NCI-H1092 treated with DMSO at 0.1 percent for 48 hours (cell line): ENCODE results near the gene RHOXF2B.
"Not testable (repeated sequence)": the region's sequence is repeated elsewhere in the genome, so short reads cannot be mapped to it uniquely, and the experiment has no call there.

Source experiments
- DNase-seq: peaks from one replicate; lab custom pipeline; 2025; lab: John Stamatoyannopoulos, UW

RHOXF2B gene

DNA sequence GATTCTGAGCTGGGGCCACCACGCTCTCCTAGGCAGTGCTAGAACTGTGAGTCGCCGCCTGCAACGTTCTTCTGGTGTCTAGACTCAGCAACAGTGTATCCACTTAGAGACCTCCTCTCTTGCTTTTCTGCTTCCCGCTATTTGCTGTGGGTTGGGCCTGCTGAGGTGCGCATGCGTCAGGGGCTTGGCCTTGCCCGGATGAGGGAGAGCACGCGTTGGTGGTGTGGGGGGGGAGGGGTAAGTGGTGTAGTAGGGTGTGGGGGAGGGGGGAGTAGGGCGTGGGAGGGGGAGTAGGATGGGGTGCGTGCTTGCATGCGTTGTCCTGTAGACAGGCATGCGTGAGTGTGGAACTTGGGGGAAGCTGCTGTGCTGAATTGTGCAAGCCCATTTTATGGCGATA, at the start of gene RHOXF2B:
Gene RHOXF2B, minus strand, starts transcription at position 101 of the 400 bp plus-strand sequence. CDS start 138 bp downstream, outside the sequence.
- DNase-seq = not testable (repeated sequence)

DNA sequence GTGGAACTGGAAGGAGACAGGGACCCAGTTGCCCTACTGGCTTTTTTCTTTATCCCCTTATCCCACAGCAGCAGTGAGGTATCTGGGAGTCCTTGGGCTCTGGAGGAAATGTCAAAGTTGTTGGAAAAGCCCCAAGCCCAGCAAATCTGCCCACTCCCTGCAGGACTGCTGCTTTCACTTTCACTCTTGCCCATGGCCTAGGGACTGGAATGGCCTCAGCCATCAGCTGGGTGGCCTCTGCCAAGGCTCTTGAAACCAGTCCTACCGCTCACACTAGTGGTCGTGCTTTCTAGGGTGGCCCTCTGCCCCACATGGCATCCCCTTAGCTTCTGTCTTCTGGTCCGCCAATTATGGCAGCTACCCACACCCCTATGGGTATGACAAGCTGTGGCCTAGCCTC, 48.0 kb upstream of the RHOXF2B start:
- no peak for DNase-seq

DNA sequence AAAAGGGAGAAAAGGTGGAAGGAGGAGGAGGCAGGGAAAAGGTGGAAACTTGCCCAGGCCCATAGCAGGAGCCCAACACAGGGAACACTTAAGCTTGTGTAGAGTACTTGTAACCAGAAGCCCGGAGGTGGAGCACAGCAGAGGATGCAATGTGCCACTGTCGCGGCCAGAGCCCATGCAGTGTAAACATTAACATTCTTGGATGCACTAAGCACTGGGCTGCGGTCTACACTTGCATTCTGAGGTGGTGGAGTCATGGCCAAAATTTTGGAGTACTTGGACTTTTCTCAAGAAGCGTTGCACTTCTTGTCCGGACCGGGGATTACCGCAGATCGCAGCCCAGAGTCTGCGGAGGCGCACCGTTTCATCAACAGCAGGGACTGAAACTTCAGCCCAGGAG, 42.7 kb upstream of the RHOXF2B start:
- no peak for DNase-seq

- no peak for DNase-seq
These were observed 38.0 kb upstream of the RHOXF2B start, which contains the start of gene RHOXF1 for GRCh38 chrX:120115438-120115963. Gene RHOXF1 (minus strand): TSS chrX:120115913. CDS start chrX:120115862, 51 bp downstream.

- no peak for DNase-seq
These were observed 34.1 kb upstream of the RHOXF2B start for GRCh38 chrX:120111611-120112010.

- no peak for DNase-seq
These were observed 31.9 kb upstream of the RHOXF2B start for GRCh38 chrX:120109378-120109777.

- DNase-seq = not testable (repeated sequence)
These were observed 27.2 kb upstream of the RHOXF2B start for GRCh38 chrX:120104707-120105106.

DNA sequence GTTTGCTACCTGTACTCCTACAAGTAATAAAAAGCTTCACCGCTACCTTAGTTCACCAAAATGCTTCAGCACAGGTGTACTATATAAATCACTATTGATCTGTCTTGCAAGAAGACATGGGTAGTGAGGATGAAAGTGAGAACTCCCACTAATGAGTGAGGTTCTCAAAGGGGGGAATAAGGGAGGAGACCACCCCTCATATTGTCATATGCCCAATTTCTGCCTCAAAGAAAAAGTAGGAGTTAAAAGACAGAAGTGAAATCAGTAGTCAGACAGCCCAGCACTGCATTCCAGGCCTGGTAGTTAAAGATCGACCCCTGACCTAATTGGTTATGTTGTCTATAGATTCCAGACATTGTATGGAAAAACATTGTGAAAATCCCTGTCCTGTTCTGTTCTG, 23.6 kb upstream of the RHOXF2B start:
- not testable (repeated sequence) for DNase-seq

- DNase-seq = peak; percentile 3
These were observed 12.7 kb upstream of the RHOXF2B start for GRCh38 chrX:120090208-120090607.

DNA sequence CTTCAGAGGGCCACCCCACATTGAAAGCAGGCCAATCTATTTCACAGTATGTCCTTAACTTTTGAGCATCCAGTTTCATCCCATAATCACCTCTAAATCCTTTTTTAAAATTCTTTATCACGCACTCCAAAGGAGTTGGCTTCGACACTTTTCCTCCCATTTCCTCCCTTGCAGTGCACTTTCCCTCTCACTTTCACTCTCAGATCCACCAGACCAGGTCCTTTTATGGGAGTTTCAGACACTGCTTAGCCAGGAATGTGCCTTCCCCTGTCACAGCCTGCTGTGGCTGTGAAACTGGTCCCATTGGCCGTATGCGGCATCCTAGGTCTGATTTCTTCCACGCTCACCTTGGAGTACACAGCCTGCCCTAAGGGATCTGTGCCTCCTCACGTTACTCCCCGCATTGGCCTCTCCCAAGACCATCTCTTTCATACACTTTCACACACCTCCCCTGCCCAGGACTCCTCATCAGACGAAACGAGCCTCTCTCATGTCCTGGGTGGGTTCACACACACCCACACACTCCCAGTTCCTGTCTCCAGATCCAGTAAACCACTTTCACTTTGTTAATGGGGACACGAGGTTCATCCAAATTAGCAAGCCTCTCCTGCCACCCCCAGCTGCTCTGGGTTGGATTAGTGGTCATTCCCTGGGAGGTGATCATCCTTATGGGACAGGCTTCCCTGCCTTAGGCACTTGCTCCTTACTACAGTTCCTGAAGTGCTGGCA, 10.0 kb upstream of the RHOXF2B start:
- no peak for DNase-seq

DNA sequence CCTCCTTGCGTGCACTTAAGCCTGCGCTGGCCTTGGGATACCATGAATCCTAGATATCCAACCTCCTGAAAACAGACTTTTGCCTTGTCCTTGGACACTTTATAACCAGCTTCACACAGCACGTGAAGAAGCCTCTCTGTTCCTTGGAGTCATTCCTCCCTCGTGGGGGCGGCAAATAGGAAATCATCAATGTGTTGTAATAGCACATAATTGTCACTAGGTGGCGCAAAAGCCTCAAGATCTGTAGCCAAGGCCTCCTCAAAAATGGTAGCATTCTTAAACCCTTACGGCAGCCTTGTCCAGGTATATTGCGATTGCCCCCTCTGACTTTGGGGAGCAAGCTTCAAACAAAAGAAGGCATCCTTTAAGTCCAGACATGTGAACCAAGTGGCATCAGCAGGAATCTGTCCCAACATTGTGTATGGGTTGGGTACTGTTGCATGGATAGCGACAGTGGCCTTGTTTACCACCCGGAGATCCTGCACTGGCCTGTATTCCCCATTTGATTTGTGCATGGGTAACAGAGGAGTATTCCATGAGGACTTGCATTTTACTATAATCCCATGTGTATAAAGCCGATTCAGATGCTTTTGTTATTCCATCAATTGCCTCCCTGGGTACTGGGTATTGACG, 8.2 kb upstream of the RHOXF2B start:
- DNase-seq = not testable (repeated sequence)

DNA sequence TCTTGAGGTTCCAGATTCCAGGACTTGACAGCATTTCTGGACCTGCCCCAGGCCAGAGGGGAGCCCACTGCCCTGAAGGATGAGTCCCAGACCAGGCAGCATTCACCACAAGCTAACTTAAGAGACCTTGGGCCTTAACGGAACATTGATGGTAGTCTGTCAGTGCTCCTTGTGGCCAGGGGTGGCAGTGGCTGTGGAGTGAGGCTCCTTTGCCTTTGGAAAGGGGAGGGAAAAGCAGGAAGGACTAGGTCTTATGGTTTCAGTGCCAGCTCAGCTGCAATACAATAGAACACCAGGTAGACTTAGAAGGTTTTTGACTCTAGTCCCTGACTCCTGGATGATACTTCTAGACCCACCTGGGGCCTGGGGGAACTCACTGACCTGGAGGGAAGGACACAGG, 11.3 kb downstream of the RHOXF2B start:
- DNase-seq = not testable (repeated sequence)

DNA sequence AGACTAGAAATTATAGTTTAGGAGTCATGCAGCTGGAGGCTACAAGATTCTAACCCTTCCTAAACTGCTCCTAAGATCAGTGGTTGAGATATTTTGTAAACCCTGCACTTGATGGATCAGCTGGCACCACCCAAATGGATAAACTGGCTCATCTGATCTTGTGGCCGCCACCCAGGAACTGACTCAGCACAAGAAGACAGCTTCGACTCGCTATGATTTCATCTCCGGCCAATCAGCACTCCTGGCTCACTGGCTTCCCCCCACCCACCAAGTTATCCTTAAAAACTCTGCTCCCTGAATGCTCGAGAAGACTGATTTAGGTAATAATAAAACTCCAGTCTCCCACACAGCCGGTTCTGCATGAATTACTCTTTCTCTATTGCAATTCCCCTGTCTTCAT, 34.8 kb downstream of the RHOXF2B start:
- not testable (repeated sequence) for DNase-seq

- DNase-seq = not testable (repeated sequence)
These were observed 35.2 kb downstream of the RHOXF2B start for GRCh38 chrX:120042247-120042646.

- DNase-seq = not testable (repeated sequence)
These were observed 37.3 kb downstream of the RHOXF2B start for GRCh38 chrX:120040176-120040575.

- not testable (repeated sequence) for DNase-seq
These were observed 38.3 kb downstream of the RHOXF2B start for GRCh38 chrX:120039087-120039733.

DNA sequence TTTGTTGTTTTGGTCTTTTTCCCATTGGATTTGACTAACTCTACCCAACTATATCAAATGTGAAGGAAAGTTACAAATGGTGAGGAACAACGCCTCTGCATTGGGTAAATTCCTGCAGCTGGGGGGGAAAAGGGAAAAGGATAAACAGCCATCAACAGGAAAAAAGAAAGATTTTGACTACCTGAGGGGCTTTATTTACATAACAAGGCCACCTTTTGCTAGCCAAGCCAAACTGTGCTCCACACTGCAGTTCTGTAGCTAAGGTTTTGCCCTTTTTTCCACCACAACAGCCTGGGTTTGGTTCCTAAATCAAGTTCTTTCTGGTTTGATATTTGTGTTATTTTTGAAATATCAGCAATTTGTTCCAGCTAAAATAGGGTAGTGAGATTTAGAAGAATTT, 40.8 kb downstream of the RHOXF2B start:
- DNase-seq = no peak

GRCh38 chrX:120035522-120036309, 41.8 kb downstream of the RHOXF2B start:
- not testable (repeated sequence) for DNase-seq

DNA sequence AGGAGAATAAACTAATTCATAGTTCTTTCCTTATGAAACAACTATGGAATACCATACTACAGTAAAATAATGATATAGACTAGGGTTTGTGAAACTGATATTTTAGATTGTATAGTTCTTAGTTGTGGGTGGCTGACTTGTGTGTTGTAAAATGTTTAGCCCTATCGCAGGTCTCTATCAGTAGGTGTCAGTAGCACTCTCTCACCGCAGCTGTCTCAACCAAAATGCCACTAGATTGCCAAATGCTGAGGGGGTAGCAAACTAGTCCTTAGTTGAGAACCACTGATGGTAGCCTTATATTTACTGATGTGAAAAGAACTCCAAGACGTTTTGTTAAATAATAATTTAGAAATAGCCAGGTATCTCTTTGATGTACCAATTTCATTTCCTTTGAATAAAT, 48.1 kb downstream of the RHOXF2B start:
- no peak for DNase-seq

DNA sequence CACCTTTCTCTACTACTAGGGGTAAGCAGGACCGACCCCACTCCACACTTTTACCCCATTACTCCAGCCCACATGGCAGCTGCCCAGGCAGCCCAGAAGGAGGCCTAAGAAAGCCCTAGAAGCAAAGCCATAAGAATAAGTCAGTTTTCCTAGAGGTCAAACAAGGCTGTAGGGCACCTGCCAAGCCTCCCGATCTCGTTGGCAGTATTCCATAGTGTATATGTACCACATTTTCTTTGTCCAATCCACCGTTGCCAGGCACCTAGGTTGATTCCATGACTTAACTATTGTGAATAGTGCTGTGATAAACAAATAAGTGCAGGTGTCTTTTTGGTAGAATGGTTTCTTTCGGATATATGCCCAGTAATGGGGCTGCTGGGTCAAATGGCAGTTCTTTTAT, 54.2 kb downstream of the RHOXF2B start:
- peak; percentile 92 for DNase-seq

GRCh38 chrX:120022763-120023162, 54.7 kb downstream of the RHOXF2B start:
- DNase-seq = no peak
